Stimulated activated CD8-positive, alpha-beta memory T cell treated with anti-CD3 and anti-CD28 coated beads, Interleukin-4, amount 100 ng/mL, for 4 hours (primary cell): ENCODE results near the gene OIT3.

ENCODE experiments used
- DNase-seq, 2 donors: peaks; one replicate each; pipeline ENCODE4 v3.0.0-alpha.2; 2020; ENCODE audit warnings: low read depth in 2 of 2, low spot score in 1 of 2

The OIT3 gene

DNA sequence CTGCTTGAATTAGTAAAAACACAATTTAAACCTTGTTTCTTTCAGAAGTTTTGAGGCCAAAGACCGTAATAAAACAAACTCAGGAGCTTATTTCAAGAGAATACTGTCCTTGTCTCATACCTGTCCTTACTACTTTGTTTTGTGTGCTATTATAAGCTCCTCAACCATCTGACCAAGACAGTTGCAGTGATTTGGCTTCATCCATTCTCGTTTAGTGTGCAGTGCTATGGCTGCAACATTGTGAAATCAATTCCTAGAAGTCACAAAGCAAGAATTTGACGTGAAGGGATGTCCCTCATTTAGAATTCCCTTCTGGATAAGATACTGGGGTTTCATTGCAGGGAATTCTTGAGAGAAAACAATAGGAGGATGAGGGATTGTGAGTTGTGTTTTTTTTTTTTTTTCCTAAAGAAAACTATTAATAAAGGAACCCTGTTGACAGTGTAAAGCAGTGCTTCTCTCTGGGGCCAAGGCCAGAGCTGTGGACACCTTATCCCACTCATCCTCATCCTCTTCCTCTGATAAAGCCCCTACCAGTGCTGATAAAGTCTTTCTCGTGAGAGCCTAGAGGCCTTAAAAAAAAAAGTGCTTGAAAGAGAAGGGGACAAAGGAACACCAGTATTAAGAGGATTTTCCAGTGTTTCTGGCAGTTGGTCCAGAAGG lies at the start of gene OIT3:
OIT3 (plus strand) TSS at position 604 of the 663 bp plus-strand sequence. CDS start 60 bp downstream, outside the sequence.
- DNase-seq, result no peak

DNA sequence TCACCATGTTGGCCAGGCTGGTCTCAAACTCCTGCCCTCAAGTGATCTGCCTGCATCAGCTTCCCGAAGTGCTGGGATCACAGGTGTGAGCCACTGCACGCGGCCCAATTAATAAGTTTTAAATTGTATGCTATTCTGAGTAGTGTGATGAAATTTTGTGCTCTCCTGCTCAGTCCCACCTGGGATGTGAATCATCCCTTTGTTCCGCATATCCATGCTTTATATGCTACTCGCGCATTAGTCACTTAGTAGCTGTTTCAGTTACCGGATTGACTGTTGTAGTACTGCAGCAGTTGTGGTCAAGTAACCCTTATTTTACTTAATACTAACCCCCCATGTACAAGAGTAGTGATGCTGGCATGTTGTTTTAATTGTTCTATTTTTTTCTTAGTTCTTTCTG lies 47.3 kb upstream of the OIT3 start:
- no peak for DNase-seq

DNA sequence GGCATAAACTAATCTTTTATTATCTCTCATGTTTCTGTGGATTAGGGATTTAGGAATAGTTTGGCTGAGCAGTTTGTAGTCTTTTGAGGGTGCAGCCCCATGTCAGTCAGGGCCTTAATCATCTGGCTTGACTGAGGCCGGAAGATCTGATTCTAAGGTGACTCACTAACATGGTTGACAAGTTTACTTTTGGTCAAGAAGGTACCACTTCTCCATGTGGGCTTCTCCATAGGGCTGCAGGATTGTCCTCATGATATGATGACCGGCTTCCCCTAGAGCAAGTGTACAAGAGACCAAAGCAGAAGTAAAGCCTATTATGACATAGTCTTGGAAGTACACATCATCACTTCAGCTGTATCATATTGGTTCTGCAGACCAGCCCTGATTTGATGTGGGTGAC lies 45.9 kb upstream of the OIT3 start:
- DNase-seq, result no peak

DNA sequence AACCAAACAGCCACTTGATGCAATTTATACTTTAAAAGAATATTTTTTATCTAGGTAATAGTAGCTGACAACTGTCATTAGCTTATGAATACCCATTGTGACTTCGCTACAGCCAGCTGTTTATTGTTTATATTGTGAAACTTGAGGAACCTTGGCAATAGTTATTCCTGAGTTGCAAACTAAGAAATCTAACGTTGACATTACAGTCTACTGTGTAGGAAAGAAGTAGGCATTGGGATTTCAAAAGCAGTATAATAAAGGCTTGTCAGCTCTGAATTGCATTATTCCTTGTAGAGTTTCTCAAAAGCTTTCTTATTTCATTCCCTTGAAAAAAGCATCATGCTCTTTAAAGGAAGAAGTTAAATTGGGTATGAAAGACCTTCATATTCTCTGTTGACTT lies 42.7 kb upstream of the OIT3 start:
- DNase-seq, result no peak

DNA sequence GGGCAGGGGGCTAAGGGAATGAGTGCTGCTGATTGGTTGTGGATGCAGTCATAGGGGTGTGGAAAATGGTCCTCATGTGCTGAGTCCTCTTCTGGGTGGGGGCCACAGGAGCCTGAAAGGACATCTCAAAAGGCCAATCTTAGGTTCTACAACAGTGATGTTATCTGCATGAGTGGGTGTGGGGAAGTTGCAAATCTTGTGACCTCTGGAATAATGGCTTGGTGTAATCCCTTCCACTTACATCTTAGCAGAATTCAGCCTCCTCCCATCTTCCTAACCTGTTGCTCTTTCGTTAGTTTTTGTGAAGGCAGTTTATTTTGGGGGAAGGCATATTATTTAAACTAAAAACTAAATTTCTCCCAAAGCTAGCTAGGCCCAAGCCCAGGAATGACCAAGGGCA lies 42.0 kb upstream of the OIT3 start:
- no peak for DNase-seq

DNA sequence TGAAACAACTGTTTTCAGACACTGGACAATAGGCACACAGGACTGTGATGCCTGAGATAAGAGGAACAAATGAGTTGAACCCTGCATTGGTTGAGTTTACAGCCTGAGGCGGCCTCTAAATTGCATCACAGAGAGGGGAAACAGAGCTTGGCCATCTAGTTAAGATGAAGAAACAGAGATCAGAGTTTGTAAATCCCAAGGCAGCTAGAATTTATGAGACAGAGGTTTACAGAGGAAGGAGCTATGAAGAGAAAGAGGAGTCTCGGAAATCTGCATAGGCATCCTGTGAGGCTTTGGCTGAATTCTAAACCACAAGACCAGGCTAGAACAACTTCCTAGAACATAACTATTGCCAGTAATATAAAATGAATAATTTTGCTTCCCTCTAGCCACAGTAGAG lies 41.0 kb upstream of the OIT3 start:
- DNase-seq, result no peak

DNA sequence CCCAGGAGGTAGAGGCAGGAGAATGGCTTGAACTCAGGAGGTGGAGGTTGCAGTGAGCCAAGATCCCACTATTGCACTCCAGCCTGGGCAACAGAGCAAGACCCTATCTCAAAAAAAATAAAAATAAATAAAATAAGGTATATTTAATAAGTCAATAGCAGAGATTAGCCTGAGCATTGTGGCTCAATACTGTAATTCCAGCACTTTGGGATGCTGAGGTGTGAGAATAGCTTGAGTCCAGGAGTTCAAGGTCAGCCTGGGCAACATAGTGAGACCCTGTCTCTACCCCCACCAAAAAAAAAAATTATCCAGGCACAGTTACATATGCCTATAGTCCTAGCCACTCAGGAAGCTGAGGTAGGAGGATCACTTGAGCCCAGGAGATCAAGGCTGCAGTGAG lies 38.4 kb upstream of the OIT3 start:
- DNase-seq, result no peak

DNA sequence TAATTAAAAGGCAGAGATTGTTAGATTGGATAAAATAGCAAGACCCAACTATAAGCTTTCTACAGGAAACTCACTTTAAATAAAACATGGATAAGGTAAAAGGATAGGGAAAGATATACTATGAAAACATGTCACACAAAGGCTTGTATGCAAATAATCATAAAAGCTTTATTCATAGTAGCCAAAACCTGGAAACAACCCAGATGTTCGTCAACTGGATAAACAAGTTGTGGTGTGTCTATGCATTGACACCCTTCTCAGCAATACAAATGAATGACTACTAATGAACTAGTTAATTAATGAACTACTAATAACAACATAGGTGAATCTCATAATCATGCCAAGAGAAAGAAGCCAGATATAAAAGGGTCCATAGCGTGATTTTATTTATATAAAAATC lies 37.7 kb upstream of the OIT3 start:
- no peak for DNase-seq

DNA sequence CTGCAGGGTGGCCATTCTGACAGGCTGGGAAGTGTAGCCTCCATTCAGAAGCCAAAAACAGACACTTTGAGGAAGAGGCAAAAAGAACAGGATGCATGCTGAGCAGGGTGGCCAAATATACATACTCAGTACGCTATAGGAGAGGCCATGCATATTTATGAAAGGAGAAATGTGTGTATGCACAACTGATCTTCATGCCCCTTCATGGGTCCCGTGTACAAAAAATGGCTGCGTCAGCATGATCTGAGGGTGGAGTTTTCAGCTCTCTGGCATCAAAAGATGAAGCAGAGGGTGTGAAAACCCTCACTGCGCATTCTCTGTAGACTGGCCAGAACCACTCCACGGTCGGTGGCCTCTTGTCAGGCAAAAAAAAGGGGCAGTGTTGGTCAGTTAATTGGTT lies 35.5 kb upstream of the OIT3 start:
- DNase-seq, result no peak

DNA sequence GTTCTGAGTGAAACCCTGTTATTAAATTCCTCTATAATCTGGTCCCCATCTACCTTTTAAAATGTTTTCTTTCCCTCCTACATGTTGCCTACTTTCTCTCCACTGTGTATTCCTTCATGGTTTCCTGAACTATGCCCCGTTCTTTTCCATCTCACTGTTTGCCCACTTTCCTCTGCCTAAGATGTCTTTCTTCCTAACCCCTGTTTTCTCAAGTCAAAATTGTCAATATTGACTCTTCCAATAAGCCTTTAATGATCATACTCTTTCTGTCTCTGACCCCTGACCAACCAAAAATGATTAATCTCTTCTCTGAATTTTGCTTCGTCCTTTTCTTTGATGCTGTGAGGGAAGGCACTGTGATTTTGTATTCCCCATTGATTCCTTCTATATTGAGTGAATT lies 30.6 kb upstream of the OIT3 start:
- no peak for DNase-seq

DNA sequence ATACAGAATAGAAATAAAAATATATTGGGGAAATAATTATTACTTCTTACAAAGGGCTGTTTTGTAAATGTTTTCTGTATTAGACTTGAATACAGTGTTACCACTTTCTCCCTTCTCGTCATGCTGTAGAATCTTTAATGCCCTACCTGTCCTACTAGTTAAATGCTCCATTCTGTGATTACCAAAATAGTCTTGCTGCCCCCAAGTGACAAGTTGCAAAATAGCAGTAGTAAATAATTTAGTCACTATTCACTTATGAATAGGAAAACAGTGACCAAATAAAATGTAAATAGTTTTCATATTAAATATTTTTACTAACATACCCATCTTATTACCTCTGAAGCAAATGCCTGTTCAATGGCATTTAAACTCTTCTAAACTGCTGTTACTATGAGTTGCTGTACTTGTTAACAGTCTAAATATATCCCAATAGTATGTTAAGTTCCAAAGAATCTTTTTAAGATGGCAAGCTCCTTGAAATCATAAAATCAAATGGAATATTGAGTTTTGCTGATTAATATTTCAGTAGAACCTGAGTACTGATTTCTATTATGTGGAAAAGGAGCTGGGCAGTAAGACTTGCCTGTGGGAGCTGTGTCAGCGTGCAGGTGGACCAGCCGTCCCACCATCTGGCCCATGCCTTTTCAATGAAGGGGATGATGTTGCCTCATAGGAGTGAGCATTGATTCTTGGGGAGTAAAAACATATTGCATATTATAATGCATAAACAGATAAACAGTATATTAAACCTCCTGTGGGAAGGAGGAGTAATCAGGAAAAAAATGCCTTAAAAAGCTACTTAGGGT lies 18.1 kb upstream of the OIT3 start:
- DNase-seq, result no peak

DNA sequence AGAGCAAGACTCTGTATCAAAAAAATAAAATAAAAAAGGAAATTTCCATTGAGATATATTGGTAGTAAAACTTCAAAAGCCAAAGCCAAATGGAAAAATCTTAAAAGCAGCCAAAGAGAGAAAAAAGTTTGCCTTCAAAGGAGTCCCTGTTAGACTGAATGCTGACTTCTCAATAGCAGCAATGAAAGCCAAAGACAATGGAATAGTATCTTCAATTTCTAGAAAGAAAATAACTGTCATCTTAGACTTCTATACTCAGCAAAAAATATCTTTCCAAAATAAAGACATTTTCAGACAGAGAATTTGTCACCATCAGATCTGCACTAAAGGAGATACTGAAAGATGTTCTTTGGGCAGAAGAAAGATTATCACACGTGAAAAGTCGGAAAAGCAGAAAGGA lies 14.3 kb upstream of the OIT3 start:
- no peak for DNase-seq

DNA sequence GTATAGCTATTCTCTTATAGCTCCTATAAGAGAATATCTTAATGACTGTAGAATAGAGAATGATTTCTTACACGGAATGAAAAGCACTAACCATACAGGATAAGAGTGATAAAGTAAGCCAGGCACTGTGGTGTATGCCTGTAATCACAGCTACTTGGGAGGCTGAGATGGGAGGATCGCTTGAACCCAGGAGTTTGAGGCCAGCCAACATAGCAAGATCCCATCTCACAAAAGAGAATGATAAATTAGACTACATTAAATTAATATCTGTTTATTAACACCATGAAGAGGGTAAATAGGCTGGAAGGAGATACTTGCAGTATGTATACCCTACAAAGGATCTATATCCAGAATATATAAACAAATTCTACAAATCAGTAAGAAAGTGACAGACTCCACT lies 12.2 kb upstream of the OIT3 start:
- no peak for DNase-seq

DNA sequence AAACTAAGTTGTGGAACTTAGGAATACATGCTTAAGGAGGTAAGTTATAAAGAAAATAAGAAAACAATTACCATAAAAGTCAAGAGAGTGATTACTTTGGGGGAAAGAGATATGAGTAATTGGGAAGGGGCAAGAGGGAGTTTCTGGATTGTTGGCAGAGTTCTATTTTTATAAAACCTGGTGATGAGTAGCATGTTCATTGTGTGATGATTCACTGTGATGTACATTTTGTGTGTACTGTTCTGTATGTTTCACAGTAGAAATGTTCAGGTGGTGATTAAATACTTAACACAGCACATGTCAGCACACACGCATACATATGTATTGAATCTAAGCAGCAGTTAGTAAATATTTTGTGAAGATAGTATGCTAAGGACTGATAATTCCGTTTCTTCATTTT lies 9.7 kb upstream of the OIT3 start:
- DNase-seq, result no peak

DNA sequence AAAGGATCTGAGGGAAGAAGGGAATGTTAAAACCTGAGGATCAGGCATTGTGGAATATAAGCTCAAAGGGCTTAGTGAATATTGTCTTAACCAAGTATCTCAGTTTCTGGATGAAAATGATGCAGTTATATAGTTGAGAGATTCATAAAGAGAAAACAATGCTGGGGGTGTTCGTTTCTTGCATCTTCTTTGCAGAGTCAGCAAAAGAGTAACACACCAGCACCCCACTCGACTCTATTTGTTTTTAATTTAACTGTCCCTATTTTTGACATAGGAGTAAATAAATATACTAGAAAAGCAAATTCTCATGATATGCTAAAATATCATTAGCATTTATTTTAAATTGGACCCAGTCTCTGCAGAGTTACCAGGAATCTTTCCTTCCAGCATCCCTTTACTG lies 7.6 kb upstream of the OIT3 start:
- no peak for DNase-seq

DNA sequence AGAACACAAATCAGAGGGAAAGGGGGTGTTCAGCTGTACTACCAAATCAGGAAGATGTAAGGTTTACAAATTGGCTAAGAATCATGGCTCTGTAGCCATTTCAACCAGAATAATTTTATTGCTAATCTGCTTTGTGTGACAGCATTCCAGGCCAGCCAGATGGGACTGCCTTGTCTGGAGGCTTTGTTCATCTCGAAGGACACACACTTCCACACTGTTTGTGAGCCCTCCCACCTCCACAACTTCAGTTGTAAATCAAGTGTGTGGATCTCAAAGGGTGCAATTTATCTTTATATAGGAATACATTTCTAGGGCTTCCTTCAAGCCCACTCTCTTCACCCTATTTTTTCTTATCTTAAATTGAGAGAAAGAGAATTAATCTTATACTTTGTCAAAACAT lies 6.9 kb upstream of the OIT3 start:
- no peak for DNase-seq

DNA sequence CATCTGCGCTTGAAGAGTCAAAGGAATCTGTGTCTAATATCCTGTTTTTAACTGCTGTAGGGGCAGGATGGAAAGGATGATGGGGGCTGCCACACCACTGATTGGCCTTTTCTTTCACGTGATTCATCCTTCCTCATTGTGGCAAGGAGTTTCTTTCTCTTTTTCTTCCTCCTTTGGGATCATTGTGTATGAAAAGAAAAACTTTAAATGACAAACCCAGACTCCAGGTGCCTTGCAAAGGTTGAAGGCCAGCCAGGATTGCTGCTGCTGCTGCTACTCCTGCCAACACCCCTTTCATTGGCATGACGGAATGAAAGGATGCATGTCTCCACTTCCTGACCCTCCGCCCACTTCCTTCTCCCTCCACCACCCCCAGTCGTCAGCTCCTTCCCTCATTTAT lies 6.5 kb upstream of the OIT3 start:
- no peak for DNase-seq

DNA sequence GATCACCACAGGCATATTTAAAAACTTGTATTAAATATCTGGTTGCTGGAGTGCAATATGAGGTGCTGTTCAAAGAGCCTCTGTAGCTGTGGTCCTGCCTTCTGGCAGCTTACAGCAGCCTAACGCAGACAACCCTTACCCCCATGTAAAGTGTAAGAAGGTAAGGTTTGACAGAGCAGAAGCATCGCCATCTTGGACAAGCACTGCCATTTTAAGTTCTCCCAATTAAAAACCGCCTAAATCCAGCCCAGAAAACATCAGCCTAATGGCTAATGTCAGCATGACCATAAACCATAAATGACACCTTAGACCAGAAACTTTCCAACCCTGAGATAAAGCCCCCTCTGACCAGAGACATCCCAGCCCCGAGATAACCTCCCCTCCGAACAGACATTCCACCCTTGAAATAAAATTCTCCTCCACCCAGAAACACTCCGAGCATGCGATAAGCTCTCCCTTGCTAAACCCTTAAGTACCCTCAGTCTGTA lies 5.3 kb upstream of the OIT3 start:
- DNase-seq, result no peak

DNA sequence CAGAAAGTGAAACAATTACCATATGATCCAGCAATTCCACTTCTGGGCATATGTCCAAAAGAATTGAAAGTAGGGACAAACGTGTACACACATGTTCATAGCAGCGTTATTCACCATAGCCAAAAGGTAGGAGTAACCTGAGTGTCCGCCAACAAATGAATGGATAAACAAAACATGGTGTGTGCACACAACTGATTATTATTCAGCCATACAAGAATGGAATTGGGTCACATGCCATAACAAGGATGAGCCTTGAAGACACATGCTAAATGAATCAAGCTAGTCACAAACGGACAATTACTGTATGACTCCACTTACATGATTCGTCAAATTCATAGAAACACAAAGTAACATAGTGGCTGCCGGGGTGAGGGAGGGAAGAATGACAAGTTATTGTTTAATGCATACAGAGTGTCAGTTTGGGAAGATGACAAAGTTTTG lies 4.1 kb upstream of the OIT3 start:
- no peak for DNase-seq

DNA sequence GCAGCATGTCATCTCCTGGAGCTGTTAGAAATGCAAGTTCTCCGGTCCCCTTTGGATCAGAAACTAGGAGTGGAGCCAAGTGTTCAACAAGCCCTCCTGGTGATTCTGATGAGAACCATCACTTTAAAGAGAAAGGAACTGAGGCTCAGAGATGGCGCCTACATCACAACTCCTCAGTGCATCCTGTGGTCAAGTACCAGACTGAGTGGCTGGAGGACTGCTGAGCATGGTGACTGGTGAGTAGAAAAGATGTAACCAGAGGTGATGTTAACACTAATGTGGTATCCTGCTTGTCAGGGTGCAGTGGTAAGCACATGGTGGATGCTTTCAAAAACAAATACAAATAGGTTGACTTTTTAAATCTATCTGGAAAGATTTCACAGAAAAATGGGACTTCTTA lies 3.5 kb upstream of the OIT3 start:
- DNase-seq, result no peak

DNA sequence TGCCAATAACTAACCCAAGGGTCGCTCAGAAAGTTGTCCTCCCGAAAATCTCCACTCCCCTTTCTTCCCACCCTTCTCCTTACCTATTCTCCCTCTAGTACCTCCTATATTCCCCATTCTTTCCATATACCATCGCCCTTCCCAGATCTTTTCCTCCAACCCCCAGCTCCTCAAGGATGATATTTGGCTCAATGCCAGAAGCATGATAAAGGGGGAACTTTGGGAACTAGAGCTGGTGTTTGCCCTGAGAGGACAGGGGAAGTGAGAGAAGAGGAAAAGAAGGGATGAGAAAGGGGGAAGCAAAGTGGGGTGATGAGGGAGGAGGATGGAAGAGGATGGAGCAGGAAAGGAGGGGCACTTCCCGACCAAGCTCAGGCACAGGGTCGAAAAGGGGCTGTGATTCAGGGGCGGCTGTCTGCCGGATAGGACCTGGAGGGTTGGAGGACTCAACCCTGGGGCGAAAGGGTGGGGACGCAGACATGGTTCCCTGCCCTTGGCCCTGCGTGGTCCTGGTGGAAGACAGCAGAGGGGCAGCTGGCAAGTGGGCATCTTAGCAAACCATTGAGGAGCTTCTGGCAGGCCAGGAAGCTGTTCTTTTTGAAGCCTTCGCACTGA lies 1.8 kb downstream of the OIT3 start:
- DNase-seq, result no peak

DNA sequence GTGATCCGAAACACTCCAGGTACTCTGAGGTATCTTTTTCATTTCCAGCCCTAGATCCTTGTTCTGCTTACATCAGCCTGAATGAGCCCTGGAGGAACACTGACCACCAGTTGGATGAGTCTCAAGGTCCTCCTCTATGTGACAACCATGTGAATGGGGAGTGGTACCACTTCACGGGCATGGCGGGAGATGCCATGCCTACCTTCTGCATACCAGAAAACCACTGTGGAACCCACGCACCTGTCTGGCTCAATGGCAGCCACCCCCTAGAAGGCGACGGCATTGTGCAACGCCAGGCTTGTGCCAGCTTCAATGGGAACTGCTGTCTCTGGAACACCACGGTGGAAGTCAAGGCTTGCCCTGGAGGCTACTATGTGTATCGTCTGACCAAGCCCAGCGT lies 5.1 kb downstream of the OIT3 start:
- no peak for DNase-seq
